Middle frontal gyrus (tissue), 1 donor: ENCODE results near the gene L3MBTL3.
"Not testable (repeated sequence)": the region's sequence is repeated elsewhere in the genome, so short reads cannot be mapped to it uniquely, and the experiment has no call there.

Experiments used
- DNase-seq: peaks from one replicate; pipeline ENCODE4 v3.0.0-alpha.2; 2015; ENCODE audit warnings: low spot score; ENCODE audit errors: extremely low spot score

Gene L3MBTL3

GRCh38 chr6:130075879-130076460, 57.6 kb downstream of the L3MBTL3 start:
- DNase-seq = no peak

- no peak for DNase-seq
Observed at GRCh38 chr6:130076512-130076911, 58.1 kb downstream of the L3MBTL3 start.

GRCh38 chr6:130090796-130091195, 72.4 kb downstream of the L3MBTL3 start:
- no peak for DNase-seq

GRCh38 chr6:130093546-130093945, 75.2 kb downstream of the L3MBTL3 start:
- no peak for DNase-seq

GRCh38 chr6:130098317-130098716, 79.9 kb downstream of the L3MBTL3 start:
- DNase-seq = no peak

GRCh38 chr6:130099119-130099518, 80.7 kb downstream of the L3MBTL3 start:
- no peak for DNase-seq

GRCh38 chr6:130105996-130106704, 87.8 kb downstream of the L3MBTL3 start:
- DNase-seq = no peak

GRCh38 chr6:130107710-130108109, 89.3 kb downstream of the L3MBTL3 start:
- DNase-seq = no peak

GRCh38 chr6:130111031-130111430, 92.7 kb downstream of the L3MBTL3 start:
- DNase-seq = no peak

GRCh38 chr6:130113201-130113710, 94.9 kb downstream of the L3MBTL3 start:
- no peak for DNase-seq

- no peak for DNase-seq
Observed at GRCh38 chr6:130115036-130115435, 96.7 kb downstream of the L3MBTL3 start.

GRCh38 chr6:130116273-130116672, 97.9 kb downstream of the L3MBTL3 start:
- DNase-seq = no peak

- not testable (repeated sequence) for DNase-seq
Observed at GRCh38 chr6:130117187-130117701, 98.9 kb downstream of the L3MBTL3 start.

- DNase-seq = no peak
Observed at GRCh38 chr6:130118236-130118635, 99.9 kb downstream of the L3MBTL3 start.

- DNase-seq = no peak
Observed at GRCh38 chr6:130119211-130119610, 100.8 kb downstream of the L3MBTL3 start.

GRCh38 chr6:130120731-130121130, 102.3 kb downstream of the L3MBTL3 start:
- DNase-seq = no peak

- no peak for DNase-seq
Observed at GRCh38 chr6:130122243-130122642, 103.9 kb downstream of the L3MBTL3 start.

- DNase-seq = no peak
Observed at GRCh38 chr6:130127195-130127594, 108.8 kb downstream of the L3MBTL3 start.

- no peak for DNase-seq
Observed at GRCh38 chr6:130128326-130128725, 109.9 kb downstream of the L3MBTL3 start.

- DNase-seq = no peak
Observed at GRCh38 chr6:130129762-130130246, 111.4 kb downstream of the L3MBTL3 start.

GRCh38 chr6:130132286-130132701, 113.9 kb downstream of the L3MBTL3 start:
- no peak for DNase-seq

GRCh38 chr6:130134582-130134981, 116.2 kb downstream of the L3MBTL3 start:
- DNase-seq = no peak

- DNase-seq = no peak
Observed at GRCh38 chr6:130136798-130137197, 118.4 kb downstream of the L3MBTL3 start.
